ENCODE data around the gene ATG16L1.

GRCh38 chr2:233258211-233258610 is 6.7 kb downstream of the ATG16L1 start:
- TF ChIP-seq CTCF (IDR thresholded peaks at IDR 0.05; ENCODE audit: borderline replicate concordance, extremely low read depth, low read length, poor library complexity, severe bottlenecking), result no peak
- no peak for TF ChIP-seq EZH2 (IDR thresholded peaks at IDR 0.05; ENCODE audit: borderline replicate concordance, low read depth, low read length, severe bottlenecking)

Measured in DND-41 (cell line).